ENCODE results near the gene HK1.

HK1 gene

GRCh38 chr10:69406816-69407580 lies 128.7 kb downstream of the HK1 start:
- DNase-seq (ENCODE audit: low spot score), result no peak

GRCh38 chr10:69407621-69408301 lies 129.5 kb downstream of the HK1 start:
- no peak for DNase-seq (ENCODE audit: low spot score)

DNA sequence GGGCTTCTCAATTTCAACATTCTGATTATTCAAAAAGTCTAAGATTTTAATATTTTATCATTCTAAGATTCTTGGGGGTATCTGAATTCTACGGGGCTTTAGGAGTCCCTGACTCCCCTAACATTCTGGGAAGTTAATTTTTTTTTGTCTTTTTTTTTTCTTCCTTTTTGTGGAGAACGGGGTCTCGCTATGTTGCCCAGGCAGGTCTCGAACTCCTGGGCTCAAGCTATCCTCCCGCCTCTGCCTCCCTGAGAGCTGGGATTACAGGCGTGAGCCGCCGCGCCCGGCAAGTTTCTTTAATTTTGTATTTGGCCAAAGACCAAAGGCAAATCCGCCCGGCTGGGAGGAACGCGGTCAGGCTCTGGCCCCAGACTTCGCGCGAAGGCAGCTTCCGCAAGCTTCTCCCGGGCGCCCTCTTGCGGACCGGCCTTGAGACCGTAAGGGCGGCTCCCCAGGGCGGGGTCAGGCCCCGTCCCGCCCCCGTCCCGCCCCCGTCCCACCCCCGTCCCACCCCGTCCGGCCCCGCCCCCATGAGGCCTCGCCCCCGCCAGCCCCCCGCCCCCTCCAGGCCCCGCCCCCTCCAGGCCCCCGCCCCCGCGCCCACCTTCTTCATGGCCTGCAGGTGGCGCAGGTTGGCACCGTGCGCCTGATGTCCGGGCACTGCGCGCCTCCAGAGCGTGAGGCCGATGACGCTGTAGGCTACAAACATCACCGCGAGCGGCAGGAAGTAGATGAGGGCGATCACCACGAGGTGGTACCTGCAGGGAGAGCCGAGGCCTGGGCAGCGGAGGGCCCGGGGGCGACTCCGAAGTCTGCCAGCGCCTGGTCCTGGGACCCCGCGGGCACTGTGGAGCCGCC lies 130.3 kb downstream of the HK1 start:
- DNase-seq (ENCODE audit: low spot score), result peak; percentile 96

DNA sequence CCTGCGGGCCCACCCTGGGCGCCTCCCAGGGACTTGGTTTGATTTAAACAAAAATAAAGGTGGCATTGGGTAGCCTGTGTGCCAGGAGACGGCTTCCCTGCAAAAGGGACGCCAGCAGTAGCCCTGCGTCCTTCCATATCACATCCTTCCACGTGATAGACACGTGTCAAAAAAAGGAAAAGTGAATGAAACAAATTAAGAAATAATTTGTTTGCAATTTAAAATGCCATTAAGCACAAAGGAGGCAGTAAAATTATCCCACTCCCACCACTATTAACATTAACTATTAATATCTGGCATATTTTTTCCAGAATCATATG lies 130.8 kb downstream of the HK1 start:
- no peak for DNase-seq (ENCODE audit: low spot score)

GRCh38 chr10:69409968-69410367 lies 131.7 kb downstream of the HK1 start:
- no peak for DNase-seq (ENCODE audit: low spot score)

DNA sequence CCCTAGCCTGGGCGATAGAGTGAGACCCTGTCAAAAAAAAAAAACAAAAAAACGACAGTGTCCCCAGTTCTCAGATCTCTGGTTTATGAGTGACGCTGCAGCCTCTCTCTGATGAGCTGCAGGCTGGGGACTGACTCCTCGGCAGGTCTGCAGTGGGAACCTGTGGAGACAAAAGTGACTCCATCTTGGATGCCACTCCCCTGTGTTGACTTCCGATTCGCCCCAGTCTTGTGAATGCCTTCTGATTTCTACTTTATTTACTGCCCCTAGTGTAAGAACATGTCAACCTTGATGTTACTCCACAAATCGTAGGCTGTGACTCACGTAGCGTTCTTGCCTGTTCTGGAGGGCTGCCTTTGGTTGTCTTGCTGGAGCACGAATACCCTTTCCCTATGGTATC lies 132.2 kb downstream of the HK1 start:
- no peak for DNase-seq (ENCODE audit: low spot score)

- no peak for DNase-seq (ENCODE audit: low spot score)
These were observed 133.2 kb downstream of the HK1 start for GRCh38 chr10:69411476-69411875.

DNA sequence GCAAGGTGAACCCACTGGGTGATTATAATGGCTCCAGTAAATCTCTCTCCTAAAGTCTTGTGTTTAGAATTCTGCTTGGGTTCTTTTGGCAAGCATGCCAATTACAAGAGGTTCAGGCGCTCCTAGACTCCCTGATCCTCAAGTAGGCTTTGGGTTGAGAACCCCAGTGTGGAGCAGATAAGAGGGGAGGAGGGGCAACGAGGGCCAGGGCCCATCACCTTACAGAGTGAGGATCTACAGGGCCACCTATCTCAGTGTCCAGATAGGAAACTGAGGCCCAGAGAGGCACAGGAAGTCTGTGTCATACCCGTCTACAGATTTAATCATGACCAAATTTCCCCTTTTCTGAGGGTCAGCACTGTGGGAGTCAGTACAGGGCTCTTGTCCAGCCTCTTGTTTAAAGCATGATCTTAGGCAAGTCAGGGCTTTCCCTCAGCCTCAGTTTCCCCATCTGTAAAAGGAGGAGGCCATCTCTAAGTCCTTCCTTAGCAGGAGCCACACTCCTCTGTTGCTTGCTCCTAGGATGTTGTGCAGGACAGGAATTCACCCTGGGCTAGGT lies 134.0 kb downstream of the HK1 start:
- no peak for DNase-seq (ENCODE audit: low spot score)

- DNase-seq (ENCODE audit: low spot score), result peak; percentile 75
These were observed 135.0 kb downstream of the HK1 start for GRCh38 chr10:69413221-69413865.

DNA sequence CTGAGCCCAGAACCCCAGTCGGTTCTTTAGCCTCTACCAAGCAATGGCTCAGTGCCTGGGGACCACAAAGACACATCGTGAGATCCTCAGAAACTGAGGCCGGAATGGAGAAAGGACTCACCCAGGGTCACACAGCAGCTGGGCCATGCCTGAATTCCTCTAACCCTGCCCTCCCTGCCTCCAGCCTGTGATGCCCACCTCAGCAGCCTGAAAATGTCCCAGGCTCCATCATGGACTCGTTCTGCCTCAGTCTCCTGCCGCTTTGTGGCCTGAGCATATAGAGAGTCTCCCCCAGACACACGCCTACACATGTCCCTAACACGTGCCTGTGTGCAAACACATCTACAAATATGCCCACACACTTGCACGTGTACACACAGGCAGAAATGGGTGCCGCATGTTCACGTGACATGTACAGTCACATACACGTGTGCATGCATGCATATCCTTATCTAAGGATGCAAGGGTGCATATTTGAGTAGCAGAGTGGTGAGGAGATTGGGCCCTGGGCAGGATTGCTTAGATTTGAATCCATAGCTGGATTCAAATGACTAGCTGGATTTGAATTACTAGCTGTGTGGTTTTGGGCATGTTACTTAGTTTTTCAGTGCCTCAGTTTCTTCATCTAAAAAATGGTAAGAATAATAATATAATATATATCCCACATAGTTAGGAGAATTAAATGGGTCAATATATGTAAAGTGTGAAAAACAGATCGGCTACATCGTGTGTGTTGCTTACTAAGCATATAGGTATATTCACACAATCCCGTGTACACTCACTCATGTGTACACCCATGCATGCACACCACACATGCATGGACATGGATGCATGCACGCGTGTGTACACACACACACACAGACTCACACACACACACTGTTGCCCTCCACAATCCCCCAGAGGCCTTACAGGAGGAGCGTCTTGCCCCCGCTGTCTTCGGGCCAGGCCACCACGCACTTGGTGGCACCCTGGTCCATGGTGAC lies 136.0 kb downstream of the HK1 start:
- DNase-seq (ENCODE audit: low spot score), result no peak

DNA sequence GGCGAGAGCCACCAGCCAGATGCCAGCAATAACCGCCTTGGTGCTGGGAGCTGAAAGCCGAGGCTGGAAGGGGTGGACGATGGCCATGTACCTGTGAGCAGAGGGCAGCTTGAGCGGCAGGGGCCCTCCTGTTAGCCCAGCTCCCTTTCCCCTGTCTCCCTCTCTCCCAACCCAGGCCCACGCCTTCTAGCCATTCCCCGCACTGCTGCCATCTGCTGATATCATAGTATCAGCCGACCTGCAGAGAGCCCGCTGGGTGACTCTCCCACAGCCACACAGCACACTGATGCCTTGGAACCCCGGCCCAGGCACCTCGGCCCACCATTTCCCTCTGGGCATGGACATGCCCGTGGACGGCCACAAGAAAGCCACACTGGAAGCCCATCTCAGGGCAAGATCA lies 136.8 kb downstream of the HK1 start:
- no peak for DNase-seq (ENCODE audit: low spot score)

- DNase-seq (ENCODE audit: low spot score), result no peak
These were observed 137.7 kb downstream of the HK1 start for GRCh38 chr10:69415951-69416350.

GRCh38 chr10:69416695-69417094 lies 138.4 kb downstream of the HK1 start, which contains the start of gene TACR2:
Gene TACR2 (minus strand): TSS chr10:69416918. CDS start chr10:69416323, 595 bp downstream.
- DNase-seq (ENCODE audit: low spot score), result no peak

DNA sequence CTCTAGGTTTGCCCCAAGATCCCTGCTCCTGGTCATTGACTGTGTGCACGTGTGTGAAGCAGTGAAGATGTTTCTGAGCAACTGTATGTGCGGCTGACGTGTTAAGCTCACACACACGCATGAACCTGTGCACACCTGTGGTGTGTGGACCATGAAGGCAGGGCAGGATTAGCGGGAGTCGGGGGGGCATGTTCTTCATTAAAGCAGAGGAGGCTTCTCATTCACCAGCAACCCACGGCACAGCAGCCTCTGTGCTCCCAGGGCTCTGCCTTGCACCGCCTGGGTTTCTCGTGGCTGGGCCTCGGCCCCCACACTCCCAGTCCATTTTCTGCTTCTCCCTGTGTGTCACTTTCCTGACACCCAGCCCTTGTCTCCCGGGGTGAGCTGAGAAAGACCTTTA lies 139.2 kb downstream of the HK1 start:
- DNase-seq (ENCODE audit: low spot score), result no peak

GRCh38 chr10:69418052-69418752 lies 139.9 kb downstream of the HK1 start:
- no peak for DNase-seq (ENCODE audit: low spot score)

DNA sequence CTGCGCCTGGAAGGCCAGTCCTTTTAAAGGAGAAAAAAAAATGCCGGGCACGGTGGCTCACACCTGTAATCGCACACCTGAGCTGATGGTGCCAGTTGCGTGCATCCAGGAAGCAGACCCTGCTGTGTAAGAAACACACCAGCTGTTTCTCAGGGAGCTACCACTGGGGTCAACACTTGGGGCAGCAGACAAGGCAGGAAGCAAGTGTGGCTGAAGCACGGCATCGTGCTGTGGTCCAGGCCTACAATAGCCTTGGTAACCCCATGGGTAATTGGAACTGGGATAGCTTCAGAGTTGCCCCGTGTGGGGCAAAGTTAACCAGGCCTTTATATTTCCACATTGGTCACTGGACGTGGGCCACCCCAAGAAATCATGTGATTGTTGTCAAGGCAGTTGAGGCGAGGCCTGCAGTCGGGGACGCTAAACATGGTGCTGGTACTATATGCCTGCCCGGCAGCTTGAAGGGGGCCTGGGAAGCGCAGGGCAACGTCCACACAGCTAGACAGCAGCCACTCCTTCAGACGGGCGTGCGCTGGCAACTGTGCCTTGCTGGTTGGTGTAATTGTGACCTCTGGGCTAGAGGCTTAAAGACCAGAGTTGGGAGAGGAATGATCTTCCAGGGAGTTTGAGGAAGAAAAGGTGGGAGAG lies 140.9 kb downstream of the HK1 start:
- DNase-seq (ENCODE audit: low spot score), result no peak

DNA sequence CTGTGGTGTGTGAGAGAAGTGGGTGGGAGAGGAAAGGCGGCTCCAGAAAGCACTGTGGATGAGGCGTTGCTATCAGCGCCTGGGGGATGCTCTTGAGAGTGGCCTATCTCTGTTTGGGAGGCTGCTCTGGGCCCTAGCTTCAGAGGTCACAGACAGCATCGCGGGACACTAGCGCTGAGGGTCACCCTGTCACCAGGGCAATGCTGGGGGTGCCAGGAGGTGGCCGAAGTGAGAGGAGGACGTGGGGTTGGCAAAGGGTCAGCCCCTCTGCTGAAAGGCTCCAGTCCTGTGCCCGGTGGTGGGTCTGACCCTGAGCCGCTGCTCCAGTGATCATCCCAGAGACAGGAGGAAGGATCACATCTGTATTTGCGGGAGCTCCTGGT lies 141.4 kb downstream of the HK1 start:
- no peak for DNase-seq (ENCODE audit: low spot score)

GRCh38 chr10:69421611-69422308 lies 143.5 kb downstream of the HK1 start:
- DNase-seq (ENCODE audit: low spot score), result no peak

DNA sequence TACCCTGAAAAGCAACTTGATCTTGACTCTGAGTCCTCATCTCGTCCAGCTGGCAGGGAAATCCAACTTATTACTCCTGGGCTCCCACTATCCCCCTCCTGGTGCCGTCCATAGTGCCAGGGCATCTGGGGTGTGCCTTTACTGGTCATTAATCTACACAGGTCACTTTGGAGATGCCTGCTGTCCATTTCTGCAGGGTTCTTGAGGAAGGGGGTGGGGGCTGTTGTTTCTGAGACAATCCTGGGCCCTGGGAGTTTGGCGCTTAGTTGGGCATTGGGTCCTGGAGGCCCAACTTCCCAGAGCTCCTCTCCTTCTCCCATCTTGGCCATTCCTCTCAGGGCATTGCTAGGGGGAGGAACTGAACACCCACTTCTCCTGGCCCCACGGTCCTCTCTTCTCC lies 144.4 kb downstream of the HK1 start:
- no peak for DNase-seq (ENCODE audit: low spot score)
